Thoracic aorta (tissue), 2 donors: ENCODE results near the gene DUSP8. TPM values are rescaled to one million over a fixed set of nuclear protein-coding genes. Genes with fewer than 3 reads are reported as not detected.

Experiments
- ATAC-seq: fragments of 150-250 bp; one replicate; pipeline ENCODE4 v1.8.0; 2017; ENCODE audit warnings: low read depth; ENCODE audit not compliant: insufficient number of reproducible peaks, low FRiP score
- DNase-seq: peaks from one replicate; pipeline ENCODE4 v3.0.0-alpha.2; 2020; ENCODE audit warnings: low spot score
- H3K27ac ChIP-seq, 2 donors: fragments of 200-600 bp; sonication (generic); 1 replicate in 1 of 2; 2 replicates in 1 of 2; pipeline ENCODE4 v1.5.1; 2016; ENCODE audit warnings: mild to moderate bottlenecking in 2 of 2, moderate library complexity in 2 of 2
- H3K27me3 ChIP-seq: fragments of 200-600 bp; sonication (generic); replicated peaks from 2 replicates; pipeline ENCODE4 v1.6.0; 2016; ENCODE audit warnings: mild to moderate bottlenecking; ENCODE audit not compliant: insufficient read depth
- H3K36me3 ChIP-seq: fragments of 200-600 bp; sonication (generic); one replicate; pipeline ENCODE4 v1.5.1; 2016
- H3K4me1 ChIP-seq, 2 donors: fragments of 200-600 bp; sonication (generic); 1 replicate in 1 of 2; 2 replicates in 1 of 2; pipeline versions ENCODE4 v1.5.1 to v1.6.0; 2016; ENCODE audit warnings: low read depth in 2 of 2, mild to moderate bottlenecking in 1 of 2; ENCODE audit not compliant: control insufficient read depth in 1 of 2
- H3K4me3 ChIP-seq: fragments of 200-600 bp; sonication (generic); 2 replicates; pipeline ENCODE4 v1.5.1; 2016; ENCODE audit warnings: mild to moderate bottlenecking
- H3K9me3 ChIP-seq: fragments of 200-600 bp; sonication (generic); 2 replicates; pipeline ENCODE4 v1.5.1; 2016
- CTCF ChIP-seq: fragments of 200-600 bp; sonication (generic); IDR thresholded peaks from one replicate; pipeline ENCODE4 v1.5.1; 2019; ENCODE audit warnings: antibody characterized with exemption
- total RNA-seq, 2 donors: library from RNA; depleted of rRNA; stranded (reverse); fragments of >200 nt; gene quantifications; one replicate each; pipeline versions ENCODE4 v1.1.0 to v1.2.3, GENCODE V29; 2016

Gene DUSP8
- total RNA-seq, 2 donors from 2014 or later: 3.7 to 7.6 TPM

DNA sequence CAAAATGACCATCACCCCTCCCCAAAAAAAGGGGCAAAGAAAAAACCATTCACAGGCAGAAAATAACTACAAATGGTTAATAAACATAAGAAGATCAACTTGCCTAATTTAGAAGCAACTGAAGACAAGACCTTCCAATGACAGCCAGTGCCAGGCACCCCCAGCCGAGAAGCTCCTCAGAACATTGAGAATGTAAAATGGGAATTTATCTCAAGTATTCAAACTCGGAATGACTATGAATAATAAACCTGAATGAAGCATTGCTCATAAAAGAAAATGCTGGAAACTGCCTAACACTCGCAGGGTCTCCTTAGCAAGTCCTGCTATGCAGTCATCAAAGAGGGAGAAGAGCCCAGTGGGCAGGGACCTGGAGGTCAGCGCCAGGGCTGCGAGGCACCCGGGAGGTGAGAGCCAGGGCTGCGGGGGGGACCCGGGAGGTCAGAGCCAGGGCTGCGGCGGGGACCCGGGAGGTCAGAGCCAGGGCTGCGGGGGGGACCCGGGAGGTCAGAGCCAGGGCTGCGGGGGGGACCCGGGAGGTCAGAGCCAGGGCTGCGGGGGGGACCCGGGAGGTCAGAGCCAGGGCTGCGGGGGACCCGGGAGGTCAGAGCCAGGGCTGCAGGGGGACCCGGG lies 62.3 kb downstream of the DUSP8 start:
- TF ChIP-seq CTCF: no peak
- Histone ChIP-seq H3K36me3 (no peaks in the 10 kb centered on the region), H3K4me3 (no peak overlapping the region), H3K27me3 (no peaks in the 10 kb centered on the region), H3K9me3 (no peaks in the 10 kb centered on the region), H3K27ac (peak overlapping the region in 1 of 2 donors; percentile 59), H3K4me1 (peaks cover 38 to 67% of the 10 kb centered on the region in 2 donors)
- DNase-seq: no peak
- no peak for ATAC-seq

DNA sequence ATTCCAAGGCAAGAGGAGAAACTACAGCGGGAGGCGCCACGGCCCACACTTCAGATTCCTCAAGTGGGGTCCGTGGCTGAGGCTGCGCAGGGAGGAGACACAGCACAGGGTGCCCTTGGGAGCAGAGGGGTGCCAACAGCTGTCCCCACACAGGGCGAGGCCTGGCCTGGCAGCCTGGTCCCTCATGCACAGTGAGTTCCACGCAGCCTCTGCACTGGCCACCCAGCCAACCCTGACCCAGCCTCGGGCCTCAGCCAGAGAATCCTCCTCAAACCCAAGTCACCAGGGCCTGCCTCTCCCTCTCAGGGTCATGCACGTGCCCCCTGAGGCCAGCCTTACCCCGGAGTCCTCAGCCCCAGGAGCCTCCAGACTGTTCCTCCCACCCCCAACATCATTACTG lies 63.1 kb downstream of the DUSP8 start:
- no peak for ATAC-seq

DNA sequence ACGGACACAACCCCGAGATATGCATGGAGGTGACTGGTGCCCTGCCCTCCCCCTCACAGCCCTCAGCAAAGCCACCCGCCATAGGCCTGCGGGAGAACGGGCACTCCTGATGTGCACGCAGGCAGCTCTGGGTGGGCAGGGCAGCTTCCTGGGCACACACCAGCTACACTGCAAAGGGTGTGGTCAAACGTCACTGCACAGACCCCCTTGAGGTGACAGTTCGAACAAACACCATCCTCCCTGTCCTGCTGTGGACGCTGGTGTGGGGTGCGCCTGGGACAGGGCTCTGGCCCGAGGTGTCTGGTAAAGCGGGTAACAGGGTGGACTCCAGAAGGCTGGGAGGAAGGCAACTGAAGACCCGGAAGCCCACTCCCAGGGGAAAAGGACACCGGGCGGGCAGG lies 63.6 kb downstream of the DUSP8 start:
- Histone ChIP-seq H3K9me3 (no peaks in the 10 kb centered on the region), H3K4me1 (peaks cover 40 to 68% of the 10 kb centered on the region in 2 donors), H3K36me3 (no peaks in the 10 kb centered on the region), H3K27me3 (no peaks in the 10 kb centered on the region), H3K27ac (peak overlapping the region in 1 of 2 donors; percentile 59), H3K4me3 (no peak overlapping the region)
- TF ChIP-seq CTCF: no peak
- no peak for DNase-seq
- no peak for ATAC-seq

More for the DNA sequence above, 63.1 kb downstream of the DUSP8 start:
- Histone ChIP-seq H3K27ac (peak overlapping the region in 1 of 2 donors; percentile 59), H3K4me1 (peaks cover 35 to 67% of the 10 kb centered on the region in 2 donors), H3K4me3 (no peak overlapping the region), H3K27me3 (no peaks in the 10 kb centered on the region), H3K9me3 (no peaks in the 10 kb centered on the region), H3K36me3 (no peaks in the 10 kb centered on the region)
- TF ChIP-seq CTCF: no peak
- DNase-seq: no peak

DNA sequence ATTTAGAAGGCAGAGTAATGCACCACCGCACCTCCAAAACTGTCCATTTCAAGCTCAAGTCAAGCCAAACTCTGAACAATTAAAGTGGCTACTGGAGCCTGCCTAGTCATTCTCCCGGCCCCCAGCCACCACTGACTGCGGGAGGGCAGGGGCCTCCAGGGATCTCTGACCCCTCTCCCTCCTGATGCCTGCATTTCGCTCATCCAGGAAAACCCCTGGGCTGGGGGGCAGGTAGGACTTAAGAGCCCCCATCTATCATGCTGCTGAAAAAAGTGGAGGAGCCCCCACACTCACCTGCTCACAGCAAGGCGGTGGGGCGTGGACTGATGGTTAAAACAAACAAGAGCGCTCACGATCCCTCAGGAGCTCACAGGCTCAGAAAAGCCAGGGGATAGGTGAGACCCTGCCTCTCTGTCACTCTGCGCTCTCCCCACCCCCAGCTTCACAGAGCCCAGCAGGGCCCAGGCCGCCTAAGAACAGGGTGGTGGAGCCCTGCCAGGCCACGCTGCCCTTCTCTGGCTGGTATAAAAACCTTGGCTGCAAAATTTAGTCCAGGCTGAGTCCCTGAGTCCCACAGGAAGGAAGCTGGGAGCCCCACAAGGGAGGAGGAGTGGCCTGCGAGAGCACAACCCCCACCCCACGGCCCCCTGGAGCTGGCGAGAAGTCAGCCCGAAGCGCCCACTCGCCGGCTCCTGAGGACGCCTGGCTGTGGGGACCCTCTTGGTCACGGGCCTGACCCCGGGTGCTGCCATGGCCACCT lies 64.5 kb downstream of the DUSP8 start:
- Histone ChIP-seq H3K36me3 (no peaks in the 10 kb centered on the region), H3K4me1 (peaks cover 49 to 73% of the 10 kb centered on the region in 2 donors), H3K27ac (peak overlapping the region in 1 of 2 donors; percentile 59), H3K27me3 (no peaks in the 10 kb centered on the region), H3K9me3 (no peaks in the 10 kb centered on the region), H3K4me3 (peak overlapping the region; percentile 51)
- ATAC-seq (peak; percentile 34), DNase-seq (no peak)
- TF ChIP-seq CTCF: no peak

GRCh38 chr11:1506981-1507380 lies 65.1 kb downstream of the DUSP8 start:
- TF ChIP-seq CTCF: no peak
- Histone ChIP-seq H3K4me1 (peaks cover 52 to 79% of the 10 kb centered on the region in 2 donors), H3K27ac (peak overlapping the region; percentile 13 to 59), H3K9me3 (no peaks in the 10 kb centered on the region), H3K27me3 (no peaks in the 10 kb centered on the region), H3K36me3 (no peaks in the 10 kb centered on the region), H3K4me3 (no peak overlapping the region)
- ATAC-seq (no peak), DNase-seq (no peak)
